Keratinocyte (primary cell): ENCODE results near the gene MVP.

Experiments
- CTCF ChIP-seq, 3 experiments: IDR thresholded peaks in 1 of 3; conservative IDR thresholded peaks in 1 of 3; optimal IDR thresholded peaks in 1 of 3; 2 replicates in 2 of 3; 3 replicates in 1 of 3; pipeline versions ENCODE3 to v1.5.1; 2011; ENCODE audit warnings: low read length in 3 of 3, mild to moderate bottlenecking in 3 of 3, moderate library complexity in 2 of 3, control low read depth in 1 of 3, inconsistent platforms in 1 of 3; ENCODE audit not compliant: insufficient read depth in 2 of 3; ENCODE audit errors: extremely low read depth in 1 of 3
- EZH2 ChIP-seq: IDR thresholded peaks from one replicate; pipeline ENCODE4 v1.6.1; 2012; ENCODE audit warnings: inconsistent platforms, mild to moderate bottlenecking, low read length, moderate library complexity

- no peak for TF ChIP-seq CTCF (optimal IDR thresholded peaks at IDR 0.05 in 1 of 3, IDR thresholded peaks at IDR 0.05 in 1 of 3, conservative IDR thresholded peaks at IDR 0.05 in 1 of 3; ENCODE audit: extremely low read depth in 1 of 3, insufficient read depth in 2 of 3, low read length in 3 of 3)
- no peak for TF ChIP-seq EZH2
Observed at GRCh38 chr16:29811170-29811895, 8.9 kb upstream of the MVP start.
